Right lung (tissue), 5 donors: Measurements from ENCODE around the gene BRK1. TPM values are rescaled to one million over a fixed set of nuclear protein-coding genes. Genes with fewer than 3 reads are reported as not detected.
A peak's percentile ranks its signal among the peaks of the same experiment; 100 is the strongest.
"Not testable (repeated sequence)": the region's sequence is repeated elsewhere in the genome, so short reads cannot be mapped to it uniquely, and the experiment has no call there.

Source experiments
- DNase-seq, 2 donors: peaks; one replicate each; pipeline ENCODE4 v3.0.0-alpha.2; 2013
- polyA plus RNA-seq, 5 donors: library from polyadenylated mRNA; unstranded; fragments of 120-200 nt; gene quantifications; one replicate each; pipeline versions ENCODE4 v1.2.1 to v1.2.3, GENCODE V29; 2013; ENCODE audit warnings: inconsistent platforms in 1 of 5, low replicate concordance in 1 of 5; ENCODE audit not compliant: insufficient read length in 5 of 5, insufficient read depth in 1 of 5

Gene BRK1
- polyA plus RNA-seq, 5 donors, result 180 to 216 (median 201) TPM

GRCh38 chr3:10140996-10141546 lies 25.6 kb downstream of the BRK1 start:
- no peak for DNase-seq

- DNase-seq, result no peak
Measured at GRCh38 chr3:10142707-10143560, 27.5 kb downstream of the BRK1 start.

GRCh38 chr3:10145685-10146084 lies 30.2 kb downstream of the BRK1 start:
- DNase-seq, result no peak

GRCh38 chr3:10149226-10149625 lies 33.8 kb downstream of the BRK1 start:
- no peak for DNase-seq

- no peak for DNase-seq
Measured at GRCh38 chr3:10150987-10151386, 35.5 kb downstream of the BRK1 start.

- DNase-seq, result no peak
Measured at GRCh38 chr3:10154335-10155122, 39.1 kb downstream of the BRK1 start.

GRCh38 chr3:10155123-10155472 lies 39.6 kb downstream of the BRK1 start:
- no peak for DNase-seq

GRCh38 chr3:10155658-10156057 lies 40.2 kb downstream of the BRK1 start:
- no peak for DNase-seq

- DNase-seq, result no peak
Measured at GRCh38 chr3:10157031-10157430, 41.6 kb downstream of the BRK1 start.

GRCh38 chr3:10158555-10158954 lies 43.1 kb downstream of the BRK1 start:
- DNase-seq, result not testable (repeated sequence)

GRCh38 chr3:10160346-10160745 lies 44.9 kb downstream of the BRK1 start:
- DNase-seq, result no peak

- DNase-seq, result no peak
Measured at GRCh38 chr3:10160925-10161324, 45.5 kb downstream of the BRK1 start.

GRCh38 chr3:10162185-10162584 lies 46.7 kb downstream of the BRK1 start:
- no peak for DNase-seq

- not testable (repeated sequence) for DNase-seq
Measured at GRCh38 chr3:10164201-10164545, 48.7 kb downstream of the BRK1 start.

GRCh38 chr3:10164546-10165393 lies 49.3 kb downstream of the BRK1 start, which contains the start of gene IRAK2:
TSS of gene IRAK2 (plus strand) at chr3:10164919. CDS start at chr3:10164955, 36 bp downstream.
- DNase-seq, result peak in 1 of 2 donors; percentile 41

- DNase-seq, result no peak
Measured at GRCh38 chr3:10166213-10166604, 50.7 kb downstream of the BRK1 start.

GRCh38 chr3:10169000-10169496 lies 53.6 kb downstream of the BRK1 start:
- DNase-seq, result no peak

GRCh38 chr3:10170915-10171478 lies 55.5 kb downstream of the BRK1 start:
- no peak for DNase-seq

GRCh38 chr3:10173095-10173925 lies 57.8 kb downstream of the BRK1 start:
- no peak for DNase-seq

- no peak for DNase-seq
Measured at GRCh38 chr3:10173926-10174435, 58.5 kb downstream of the BRK1 start.
